VCaP (cell line): ENCODE results near the gene TCL1A.
"Not testable (repeated sequence)": the region's sequence is repeated elsewhere in the genome, so short reads cannot be mapped to it uniquely, and the experiment has no call there.

Experiments
- H3K27ac ChIP-seq: fragments of 450-650 bp; 2 replicates; pipeline ENCODE4 v1.5.1; 2017
- CTCF ChIP-seq: fragments of 450-650 bp; conservative IDR thresholded peaks from 2 replicates; pipeline ENCODE4 v1.5.1; 2017; ENCODE audit warnings: mild to moderate bottlenecking, moderate library complexity

The TCL1A gene

GRCh38 chr14:95741781-95742180 lies 27.9 kb upstream of the TCL1A start:
- TF ChIP-seq CTCF, result no peak

GRCh38 chr14:95741038-95741490 lies 27.1 kb upstream of the TCL1A start:
- TF ChIP-seq CTCF, result no peak
- H3K27ac ChIP-seq, result peak overlapping the region; percentile 71

More at GRCh38 chr14:95741781-95742180, 27.9 kb upstream of the TCL1A start:
- H3K27ac ChIP-seq, result peak overlapping the region; percentile 71

- no peak for TF ChIP-seq CTCF
- H3K27ac ChIP-seq, result no peak overlapping the region
Measured at GRCh38 chr14:95739356-95739755, 25.4 kb upstream of the TCL1A start.

- no peak for TF ChIP-seq CTCF
- H3K27ac ChIP-seq, result no peak overlapping the region
Measured at GRCh38 chr14:95733212-95733611, 19.3 kb upstream of the TCL1A start.

GRCh38 chr14:95730126-95730525 lies 16.2 kb upstream of the TCL1A start:
- TF ChIP-seq CTCF, result no peak

GRCh38 chr14:95729402-95730028 lies 15.6 kb upstream of the TCL1A start:
- not testable (repeated sequence) for H3K27ac ChIP-seq

More at GRCh38 chr14:95730126-95730525, 16.2 kb upstream of the TCL1A start:
- no peak overlapping the region for H3K27ac ChIP-seq

GRCh38 chr14:95727056-95727700 lies 13.3 kb upstream of the TCL1A start:
- TF ChIP-seq CTCF, result no peak
- no peak overlapping the region for H3K27ac ChIP-seq
